LNCaP clone FGC (cell line): ENCODE results near the gene SLC24A5.

Source experiments
- DNase-seq: peaks from one replicate; pipeline ENCODE4 v3.0.0-alpha.2; 2011; ENCODE audit warnings: low read depth
- H3K4me3 ChIP-seq: 2 replicates; pipeline ENCODE4 v1.5.1; 2011; ENCODE audit warnings: mild to moderate bottlenecking, low read depth, low read length, control low read depth
- TF ChIP-seq, protein P1 (sequence below): IDR thresholded peaks from 2 replicates; pipeline ENCODE4 v1.5.1; 2012; ENCODE audit warnings: mild to moderate bottlenecking; ENCODE audit not compliant: control insufficient read depth, insufficient read depth; ENCODE audit errors: extremely low read depth

SLC24A5 gene

DNA sequence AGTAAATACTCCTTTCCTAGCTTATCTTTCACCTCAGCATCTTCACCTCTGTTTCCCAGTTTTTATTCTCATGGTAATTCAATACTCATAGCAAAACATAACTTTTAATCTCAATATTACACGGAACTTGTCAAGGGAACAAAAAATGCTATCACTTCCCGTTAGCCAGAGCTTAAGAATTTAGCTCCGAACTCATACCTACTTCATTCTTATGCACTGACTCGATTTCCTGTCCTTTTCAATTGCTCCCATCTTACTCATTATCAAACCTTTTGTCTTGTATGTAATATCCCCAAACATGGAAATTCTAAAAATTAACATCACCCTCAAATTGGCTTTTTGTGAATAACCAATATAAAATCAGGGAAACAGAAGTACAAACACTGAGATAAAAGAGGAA lies 29.1 kb downstream of the SLC24A5 start:
- no peak overlapping the region for H3K4me3 ChIP-seq
- DNase-seq, result no peak
- TF ChIP-seq, protein P1, sequence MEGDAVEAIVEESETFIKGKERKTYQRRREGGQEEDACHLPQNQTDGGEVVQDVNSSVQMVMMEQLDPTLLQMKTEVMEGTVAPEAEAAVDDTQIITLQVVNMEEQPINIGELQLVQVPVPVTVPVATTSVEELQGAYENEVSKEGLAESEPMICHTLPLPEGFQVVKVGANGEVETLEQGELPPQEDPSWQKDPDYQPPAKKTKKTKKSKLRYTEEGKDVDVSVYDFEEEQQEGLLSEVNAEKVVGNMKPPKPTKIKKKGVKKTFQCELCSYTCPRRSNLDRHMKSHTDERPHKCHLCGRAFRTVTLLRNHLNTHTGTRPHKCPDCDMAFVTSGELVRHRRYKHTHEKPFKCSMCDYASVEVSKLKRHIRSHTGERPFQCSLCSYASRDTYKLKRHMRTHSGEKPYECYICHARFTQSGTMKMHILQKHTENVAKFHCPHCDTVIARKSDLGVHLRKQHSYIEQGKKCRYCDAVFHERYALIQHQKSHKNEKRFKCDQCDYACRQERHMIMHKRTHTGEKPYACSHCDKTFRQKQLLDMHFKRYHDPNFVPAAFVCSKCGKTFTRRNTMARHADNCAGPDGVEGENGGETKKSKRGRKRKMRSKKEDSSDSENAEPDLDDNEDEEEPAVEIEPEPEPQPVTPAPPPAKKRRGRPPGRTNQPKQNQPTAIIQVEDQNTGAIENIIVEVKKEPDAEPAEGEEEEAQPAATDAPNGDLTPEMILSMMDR, result no peak

DNA sequence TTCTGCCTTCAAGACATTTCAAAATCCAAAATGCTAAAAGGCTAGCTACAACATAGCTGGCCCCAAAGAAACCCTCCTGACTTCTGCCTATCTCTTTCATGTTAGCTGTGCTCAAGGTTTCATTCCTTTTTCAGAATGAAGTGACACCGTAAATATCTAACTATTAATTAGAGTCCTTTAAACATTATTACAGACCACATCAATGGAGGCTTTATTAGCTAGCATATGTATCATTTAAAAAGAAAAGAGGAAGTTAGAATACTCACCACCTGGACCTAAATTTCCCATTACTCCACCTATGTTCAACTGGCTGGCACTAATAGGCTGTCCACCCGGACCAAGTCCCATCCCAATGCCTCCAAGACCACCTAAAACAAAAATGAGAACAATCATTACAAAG lies 32.7 kb downstream of the SLC24A5 start:
- DNase-seq, result no peak
- H3K4me3 ChIP-seq, result no peak overlapping the region
- TF ChIP-seq, protein P1, result no peak

DNA sequence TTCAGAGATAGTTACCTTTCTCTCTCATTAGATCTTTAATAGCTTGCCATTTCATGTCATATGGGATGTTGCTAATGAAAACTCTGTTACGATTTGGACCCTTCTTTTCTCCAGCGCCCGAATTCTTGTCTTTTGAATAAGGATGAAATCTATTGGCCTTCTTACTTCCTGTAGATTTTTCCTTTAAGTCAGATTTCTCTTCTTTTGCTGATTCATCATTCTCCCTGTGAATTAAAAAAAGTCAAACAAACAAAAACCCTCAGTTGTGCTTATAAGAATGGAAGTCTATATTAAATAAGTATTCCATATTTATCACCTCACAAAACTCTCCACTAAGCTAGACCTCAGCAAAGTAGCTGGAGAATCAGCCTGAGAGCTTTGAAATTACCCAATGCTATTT lies 47.8 kb downstream of the SLC24A5 start:
- no peak overlapping the region for H3K4me3 ChIP-seq
- TF ChIP-seq, protein P1, result no peak
- no peak for DNase-seq

DNA sequence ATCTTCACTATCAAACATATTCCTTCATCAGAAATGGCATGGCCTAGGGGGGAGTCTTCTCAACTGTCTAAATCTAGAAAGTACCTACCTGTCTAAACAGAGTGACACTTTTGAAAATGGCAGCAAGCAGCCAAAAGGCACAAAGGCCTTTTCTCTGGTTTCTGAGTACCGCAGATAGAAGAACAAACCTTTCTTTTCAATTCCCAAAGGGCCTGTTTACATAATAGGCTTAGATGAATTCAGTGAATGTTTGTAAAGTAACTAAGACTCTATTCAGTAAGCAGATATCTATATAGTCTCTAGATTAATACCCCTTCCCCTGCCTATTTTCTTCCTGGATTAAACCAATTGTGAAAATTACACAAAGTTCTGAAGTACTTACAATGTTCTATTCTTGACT lies 50.2 kb downstream of the SLC24A5 start:
- DNase-seq, result no peak
- no peak overlapping the region for H3K4me3 ChIP-seq
- TF ChIP-seq, protein P1, result no peak

DNA sequence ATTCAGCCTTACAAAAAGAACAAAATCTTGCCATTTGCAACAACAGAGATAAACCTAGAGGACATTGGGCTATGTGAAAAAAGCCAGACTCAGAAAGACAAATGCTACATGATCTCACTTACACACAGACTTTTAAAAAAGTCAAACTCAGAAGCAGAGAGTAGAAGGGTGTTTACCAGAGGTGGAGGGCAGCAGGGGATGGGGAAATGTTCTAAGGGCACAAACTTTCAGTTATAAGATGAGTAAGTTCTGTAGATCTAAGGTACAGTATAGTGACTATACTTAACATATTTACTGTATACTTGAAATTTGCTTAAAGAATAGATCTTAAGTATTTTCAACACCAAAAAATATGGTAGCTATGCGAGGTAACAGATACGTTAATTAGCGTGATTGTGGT lies 54.3 kb downstream of the SLC24A5 start:
- TF ChIP-seq, protein P1, result no peak
- H3K4me3 ChIP-seq, result no peak overlapping the region
- DNase-seq, result no peak

DNA sequence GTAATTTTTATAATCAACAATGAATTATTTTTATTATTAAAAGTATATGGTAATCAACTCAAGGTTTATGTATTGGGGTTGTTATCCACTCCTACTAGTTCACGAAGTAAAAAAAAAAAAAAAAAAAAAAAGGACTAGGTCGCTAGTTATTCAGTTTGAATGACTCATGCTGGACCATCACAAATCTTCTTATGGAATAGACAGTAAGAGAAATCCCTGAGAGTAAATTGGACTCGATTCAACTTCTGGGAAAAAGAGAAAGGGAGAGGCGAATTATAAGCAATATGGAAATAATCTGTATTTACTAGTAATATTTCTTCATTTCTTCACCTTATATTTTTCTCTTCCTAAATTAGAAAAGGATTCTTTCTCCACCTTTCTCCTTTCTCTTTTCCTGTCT lies 55.3 kb downstream of the SLC24A5 start:
- no peak for DNase-seq
- TF ChIP-seq, protein P1, result no peak
- H3K4me3 ChIP-seq, result no peak overlapping the region

DNA sequence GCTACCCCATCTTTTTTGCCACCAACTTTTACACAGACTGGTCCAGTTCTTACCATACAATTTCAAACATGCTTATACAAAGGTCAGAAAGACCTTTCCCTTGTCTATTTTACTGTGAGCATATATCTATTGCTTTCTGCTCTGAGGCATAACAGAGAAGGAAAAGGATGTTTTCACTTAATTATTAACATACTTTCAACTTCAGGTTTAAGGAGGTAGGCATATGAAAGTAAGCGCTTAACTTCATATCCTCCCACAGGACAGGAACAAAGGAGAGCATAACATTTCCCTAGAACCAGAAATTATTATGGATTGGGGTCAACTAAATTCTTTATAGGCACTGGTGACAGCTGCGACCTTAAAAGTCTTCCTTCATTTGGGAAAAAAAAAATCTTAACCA lies 56.2 kb downstream of the SLC24A5 start:
- TF ChIP-seq, protein P1, result no peak
- H3K4me3 ChIP-seq, result peak overlapping the region; percentile 51; the same call in 1 of the 2 replicates
- DNase-seq, result no peak
